Suppressor macrophage (primary cell): Measurements from ENCODE around the gene GPSM1.

Experiments
- DNase-seq, 4 experiments: peaks; one replicate each; pipeline ENCODE4 v3.0.0-alpha.2; 2020 to 2022

Gene GPSM1

GRCh38 chr9:136291306-136292025, 35.9 kb upstream of the GPSM1 start:
- no peak for DNase-seq

GRCh38 chr9:136292026-136292538, 35.3 kb upstream of the GPSM1 start:
- DNase-seq, result no peak

GRCh38 chr9:136292591-136293448, 34.5 kb upstream of the GPSM1 start:
- DNase-seq, result no peak

- no peak for DNase-seq
These were observed 33.8 kb upstream of the GPSM1 start for GRCh38 chr9:136293476-136294077.

GRCh38 chr9:136294437-136294836, 32.9 kb upstream of the GPSM1 start:
- no peak for DNase-seq

DNA sequence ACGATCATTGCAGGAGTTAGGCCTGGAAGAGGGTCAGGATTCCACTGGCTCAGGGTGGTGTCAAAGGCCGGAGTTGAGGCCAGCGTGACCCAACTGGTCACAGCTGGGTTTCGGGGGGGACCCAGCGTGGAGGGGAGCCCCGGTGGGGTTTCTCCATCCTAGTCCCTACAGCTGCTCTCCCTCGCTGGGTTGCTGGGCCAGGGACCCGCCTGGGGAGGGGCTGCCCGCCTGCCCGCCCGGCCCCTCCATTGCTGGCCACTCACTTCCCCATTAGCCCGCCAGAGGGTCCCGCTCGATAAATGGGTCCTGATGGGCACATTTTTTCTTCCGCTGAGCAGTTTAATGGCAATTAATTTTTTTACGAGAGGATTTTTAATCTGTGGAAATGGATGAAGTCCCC, 32.3 kb upstream of the GPSM1 start:
- DNase-seq, result no peak

DNA sequence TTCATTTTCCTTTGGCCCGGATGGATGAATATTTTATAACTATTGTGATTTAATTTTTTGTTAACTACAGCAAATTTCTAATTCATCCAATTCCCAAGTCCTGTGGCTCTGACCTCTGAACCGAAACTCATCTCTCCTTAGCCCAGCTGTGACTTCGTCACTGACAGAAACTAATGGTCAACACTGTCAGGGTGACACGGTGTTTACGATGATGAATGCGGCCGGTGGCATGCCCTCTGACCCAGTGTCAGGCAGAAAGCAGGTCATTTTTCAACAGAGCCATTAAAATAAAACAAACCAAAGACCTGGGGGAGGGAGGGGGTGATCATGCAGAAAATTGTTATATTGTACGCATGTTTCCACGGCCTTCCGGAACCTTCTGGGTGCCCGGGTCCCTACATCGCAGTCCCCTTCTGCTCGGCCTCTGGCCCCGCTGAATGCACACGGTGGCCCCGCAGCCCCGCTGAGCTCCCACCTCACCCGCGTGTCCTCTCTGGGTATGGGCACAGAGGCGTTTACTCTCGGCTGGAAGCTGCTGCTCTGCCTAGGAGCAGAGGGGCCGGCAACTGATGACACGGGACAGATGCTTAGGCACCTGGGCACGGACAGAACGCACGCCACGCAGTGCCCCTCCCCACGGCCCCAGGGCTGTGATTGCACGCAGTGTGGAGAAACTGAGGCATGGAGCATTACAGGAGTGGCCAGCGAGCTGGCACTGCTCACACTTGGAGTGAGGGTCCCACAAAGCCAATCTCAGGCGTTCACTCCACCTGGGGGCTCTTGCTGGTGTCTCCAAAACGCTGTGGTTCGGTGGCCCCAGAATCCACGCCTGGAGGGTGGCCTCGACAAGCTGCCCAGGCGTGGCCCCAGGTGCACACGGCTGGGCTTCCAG, 31.6 kb upstream of the GPSM1 start:
- DNase-seq, result no peak

DNA sequence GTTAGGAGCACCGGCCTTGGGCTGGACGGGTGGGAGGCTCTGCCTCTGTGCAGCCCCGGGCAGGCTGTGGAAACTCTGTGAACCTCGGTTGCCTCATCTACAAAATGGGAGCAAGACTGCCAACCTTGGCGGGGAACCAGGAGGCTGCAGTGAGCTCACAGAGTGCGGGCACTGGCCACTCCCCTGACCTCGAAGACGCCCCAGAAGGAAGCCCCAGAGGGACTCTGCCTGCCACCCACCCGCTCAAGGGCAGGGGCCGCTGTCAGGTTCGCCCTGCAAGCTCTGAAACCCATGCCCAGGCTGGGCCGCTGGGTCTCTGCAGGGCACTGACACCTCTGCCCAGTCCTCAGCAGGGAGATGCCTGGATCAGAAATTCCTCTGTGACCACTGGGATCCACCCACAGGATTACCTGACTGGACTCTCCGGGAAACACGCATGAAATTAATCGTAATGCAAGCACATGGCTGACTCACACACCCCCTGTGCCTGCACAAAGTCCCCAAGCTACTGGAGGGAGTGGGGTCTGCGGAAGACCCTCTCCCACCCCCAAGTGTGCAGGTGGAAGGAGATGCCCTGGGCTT, 30.8 kb upstream of the GPSM1 start:
- DNase-seq, result no peak

DNA sequence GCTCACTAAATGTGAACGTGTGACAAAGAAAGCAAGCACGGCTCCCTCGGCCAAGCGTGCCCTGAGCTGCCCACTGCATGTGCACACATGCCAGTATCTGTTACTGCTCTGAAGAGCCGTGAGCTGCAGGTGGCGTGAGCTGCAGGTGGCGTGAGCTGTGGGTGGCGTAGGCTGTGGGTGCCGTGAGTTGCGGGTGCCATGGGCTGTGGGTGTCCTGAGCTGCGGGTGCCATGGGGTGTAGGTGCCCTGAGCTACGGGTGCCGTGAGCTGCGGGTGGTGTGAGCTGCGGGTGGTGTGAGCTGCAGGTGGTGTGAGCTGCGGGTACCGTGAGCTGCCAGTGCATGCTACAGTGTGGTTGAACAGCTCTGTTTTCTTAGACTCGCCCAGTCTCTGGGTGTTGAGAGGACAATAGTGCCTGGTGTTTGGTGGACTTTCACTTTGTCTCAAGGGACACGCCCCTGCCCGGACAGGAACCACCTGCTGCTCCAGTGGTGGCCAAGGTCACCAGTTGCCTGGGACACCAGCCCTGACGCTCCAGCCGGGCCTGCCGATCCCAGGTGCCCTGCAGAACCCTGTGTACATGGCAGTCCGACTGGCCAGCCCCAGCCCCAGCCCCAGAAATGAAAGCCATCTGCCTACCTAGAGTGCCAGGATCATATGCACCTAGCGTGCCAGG, 30.2 kb upstream of the GPSM1 start:
- DNase-seq, result no peak

- no peak for DNase-seq
These were observed 29.3 kb upstream of the GPSM1 start for GRCh38 chr9:136297766-136298735.

- no peak for DNase-seq
These were observed 28.2 kb upstream of the GPSM1 start for GRCh38 chr9:136299116-136299515.

DNA sequence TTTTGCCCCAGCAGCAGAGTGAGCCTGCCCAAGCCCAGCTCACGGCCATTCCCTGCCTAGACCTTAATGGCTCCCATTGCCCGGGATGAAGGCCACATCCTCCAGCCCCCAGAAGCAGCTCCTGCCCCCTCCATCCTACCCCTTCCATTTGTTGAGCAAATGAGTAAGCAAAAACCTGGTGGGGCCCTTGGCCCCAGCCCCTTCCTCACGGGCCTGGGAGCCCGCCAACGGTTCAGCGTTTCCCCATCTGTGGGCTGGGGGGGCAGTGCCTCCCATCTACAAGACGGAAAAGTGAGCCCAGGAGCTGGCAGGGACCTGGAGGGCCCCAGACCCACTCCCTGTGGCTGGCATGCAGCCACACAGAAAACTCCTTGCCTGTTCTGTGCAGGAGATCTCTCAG, 27.8 kb upstream of the GPSM1 start:
- DNase-seq, result no peak

DNA sequence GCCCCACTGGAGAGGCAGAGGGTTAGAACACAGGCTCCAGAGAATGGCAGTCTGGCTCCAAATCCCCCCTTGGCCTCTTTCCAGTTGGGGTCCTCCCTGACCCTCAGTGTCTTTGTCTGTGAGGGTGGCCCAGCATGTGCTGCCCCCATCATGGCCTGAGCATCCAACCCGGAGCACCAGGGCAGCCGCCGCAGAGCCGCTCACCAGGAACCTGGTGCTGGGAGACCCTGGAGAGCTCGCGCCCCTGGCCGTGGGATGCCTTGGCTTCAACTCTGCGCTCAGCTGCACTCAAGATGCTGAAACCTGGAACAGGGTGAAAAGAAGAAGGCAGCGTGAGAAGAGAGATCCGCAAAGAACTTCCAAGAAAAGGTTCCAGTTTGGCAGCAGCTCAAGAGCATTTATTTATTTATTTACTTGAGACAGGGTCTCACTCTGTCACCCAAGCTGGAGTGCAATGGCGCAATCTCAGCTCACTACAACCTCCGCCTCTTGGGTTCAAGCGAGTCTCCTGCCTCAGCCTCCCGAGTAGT, 27.3 kb upstream of the GPSM1 start:
- no peak for DNase-seq

DNA sequence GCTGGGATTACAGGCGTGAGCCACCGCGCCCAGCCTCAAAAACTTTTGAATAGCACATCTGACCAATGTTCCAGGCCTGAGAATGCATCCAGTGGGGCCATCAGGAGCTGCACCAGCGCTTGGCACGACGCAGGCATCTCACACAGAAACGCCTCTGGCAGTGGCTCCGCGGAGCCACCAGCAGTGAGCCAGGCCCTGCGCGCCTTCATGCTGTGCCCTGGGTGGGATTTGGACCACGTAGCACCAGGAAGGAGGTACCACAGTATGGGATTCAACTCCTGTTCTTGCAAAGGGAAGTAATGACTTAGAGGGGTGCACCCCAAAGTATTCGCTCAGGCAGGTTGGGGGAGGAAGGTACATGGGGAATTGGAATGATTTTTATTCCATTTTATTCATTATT, 26.5 kb upstream of the GPSM1 start:
- no peak for DNase-seq

DNA sequence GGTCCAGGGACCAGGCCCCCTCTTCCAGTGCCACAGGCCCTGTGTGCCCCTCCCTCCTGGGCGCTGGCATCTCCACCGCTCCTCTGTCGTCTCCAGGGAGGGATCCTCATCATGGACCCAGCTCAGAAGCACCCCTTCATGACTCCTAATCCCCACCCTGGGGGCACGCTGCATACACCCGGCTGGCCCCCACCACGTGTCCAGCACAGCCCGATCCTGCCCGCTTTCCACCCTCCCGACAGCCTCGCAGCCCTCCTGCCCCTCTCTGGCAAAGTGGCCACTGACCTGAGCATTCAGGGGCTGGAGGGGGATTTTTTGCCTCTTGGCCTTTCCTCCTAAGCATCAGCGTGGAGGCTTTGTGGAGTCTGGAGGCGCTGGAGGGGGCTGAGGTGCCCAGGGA, 24.8 kb upstream of the GPSM1 start:
- no peak for DNase-seq

DNA sequence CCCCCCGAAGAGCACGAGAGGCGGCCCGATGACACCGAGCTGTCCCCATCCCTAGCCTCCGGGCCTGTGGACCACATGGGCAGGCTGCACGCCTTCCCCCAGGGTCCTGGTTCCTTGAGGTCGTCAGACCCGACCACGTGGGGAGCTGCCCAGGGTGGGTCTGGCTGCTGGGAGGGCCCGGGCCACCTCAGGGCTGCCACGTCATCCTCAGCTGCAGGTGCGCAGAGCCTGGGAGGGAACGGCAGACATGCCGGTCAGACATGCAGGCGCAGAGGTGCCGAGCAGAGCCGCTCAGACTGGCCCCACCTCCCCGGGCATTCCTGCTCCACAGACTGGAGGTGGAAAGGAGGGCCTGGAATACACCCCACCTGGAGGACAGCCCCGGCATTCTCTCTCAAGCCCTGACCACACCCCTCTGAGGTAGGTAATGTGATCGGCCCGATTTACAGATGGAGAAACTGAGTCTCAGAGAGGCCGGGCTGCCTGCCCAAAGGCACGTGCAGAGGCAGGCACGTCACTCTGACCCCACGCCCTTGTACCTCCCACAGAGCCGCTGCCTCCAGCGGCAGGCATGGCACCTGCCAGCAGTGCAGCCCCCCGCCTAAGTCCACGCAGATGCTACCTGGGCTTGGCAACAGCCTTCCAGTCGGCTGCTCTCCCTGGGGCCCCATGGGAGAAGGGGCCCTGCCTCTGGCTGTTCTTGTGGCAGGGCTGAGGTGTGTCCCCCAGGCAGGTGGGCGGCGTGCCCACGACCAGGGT, 24.1 kb upstream of the GPSM1 start:
- no peak for DNase-seq

GRCh38 chr9:136303825-136304416, 23.4 kb upstream of the GPSM1 start, which contains the start of gene CCDC187:
Gene CCDC187, minus strand, starts transcription at chr9:136304094. Its CDS starts 264 bp downstream, at chr9:136303830.
- DNase-seq, result no peak

DNA sequence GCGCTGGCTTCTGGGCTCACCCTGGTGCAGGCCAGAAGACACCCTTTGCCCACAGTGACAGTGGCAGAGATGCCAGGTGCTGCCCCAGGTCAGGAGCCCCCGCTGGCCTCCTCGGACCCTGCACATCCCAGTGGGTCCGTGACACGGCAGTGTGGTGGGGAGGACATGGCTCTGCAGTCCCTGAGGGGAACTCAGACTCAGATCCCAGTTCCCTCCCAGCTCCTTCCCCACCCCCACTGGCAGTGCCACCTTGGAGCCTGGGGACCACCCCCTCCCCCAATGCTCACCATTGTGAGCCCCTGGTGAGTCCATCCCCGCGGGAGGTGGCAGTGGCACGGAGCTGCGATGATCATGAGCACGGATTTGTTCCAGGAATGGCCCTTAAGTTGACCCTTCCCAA, 22.9 kb upstream of the GPSM1 start:
- DNase-seq, result no peak

DNA sequence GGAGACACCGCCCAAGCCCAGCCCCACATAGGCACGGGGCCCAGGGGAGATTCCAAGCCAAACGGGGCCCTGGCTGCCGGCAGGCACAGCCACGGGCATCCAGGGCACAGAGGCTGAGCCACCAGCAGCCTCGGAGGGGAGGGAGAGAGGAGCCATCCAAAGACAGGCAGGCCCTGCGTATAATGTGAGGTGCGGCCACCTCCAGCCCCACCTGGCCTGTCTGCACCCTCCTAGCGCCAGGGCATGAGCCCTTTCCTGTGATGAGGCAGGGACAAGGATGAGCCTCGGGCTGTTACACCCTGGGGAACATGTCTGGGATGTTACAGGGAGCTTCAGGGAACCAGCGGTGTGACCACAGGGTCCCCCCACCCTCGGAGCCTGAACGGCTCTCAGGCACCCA, 22.4 kb upstream of the GPSM1 start:
- DNase-seq, result no peak
